GM20000 (cell line): ENCODE results near the gene CGRRF1.

Experiments
- DNase-seq: peaks from one replicate; pipeline ENCODE4 v3.0.0; 2012; ENCODE audit warnings: low spot score
- CTCF ChIP-seq: IDR thresholded peaks from 2 replicates; pipeline ENCODE4 v1.5.1; 2012; ENCODE audit warnings: mild to moderate bottlenecking, control low read depth; ENCODE audit errors: extremely low read depth, missing control alignments

The CGRRF1 gene

GRCh38 chr14:54483073-54483745 is 26.5 kb upstream of the CGRRF1 start:
- TF ChIP-seq CTCF = no peak

GRCh38 chr14:54483846-54484245 is 25.9 kb upstream of the CGRRF1 start:
- TF ChIP-seq CTCF = no peak
- no peak for DNase-seq

More at GRCh38 chr14:54483073-54483745, 26.5 kb upstream of the CGRRF1 start:
- no peak for DNase-seq

GRCh38 chr14:54486685-54487084 is 23.0 kb upstream of the CGRRF1 start:
- no peak for DNase-seq
- no peak for TF ChIP-seq CTCF

- peak; percentile 18 for DNase-seq
- TF ChIP-seq CTCF = no peak
Measured at GRCh38 chr14:54487771-54488170, 21.9 kb upstream of the CGRRF1 start.

- TF ChIP-seq CTCF = peak; percentile 5
- no peak for DNase-seq
Measured at GRCh38 chr14:54488318-54488645, 21.4 kb upstream of the CGRRF1 start.

GRCh38 chr14:54488646-54489317 is 20.9 kb upstream of the CGRRF1 start, which contains the start of gene GMFB:
Gene GMFB, minus strand, starts transcription at chr14:54488980. Its CDS starts 53 bp downstream, at chr14:54488927.
- no peak for TF ChIP-seq CTCF

GRCh38 chr14:54489318-54489683 is 20.4 kb upstream of the CGRRF1 start:
- no peak for TF ChIP-seq CTCF
- DNase-seq = no peak

More at GRCh38 chr14:54488646-54489317, 20.9 kb upstream of the CGRRF1 start, which contains the start of gene GMFB:
- peak; percentile 94 for DNase-seq
